Hematopoietic multipotent progenitor cell treated with erythropoietin and hydrocortisone succinate and interleukin-3 and kit ligand, for 17 days (in vitro differentiated cells): Measurements from ENCODE around the gene ZDHHC11B.

Experiments
- DNase-seq: peaks from one replicate; pipeline ENCODE4 v3.0.0-alpha.2; 2015; ENCODE audit warnings: low spot score

The ZDHHC11B gene

DNA sequence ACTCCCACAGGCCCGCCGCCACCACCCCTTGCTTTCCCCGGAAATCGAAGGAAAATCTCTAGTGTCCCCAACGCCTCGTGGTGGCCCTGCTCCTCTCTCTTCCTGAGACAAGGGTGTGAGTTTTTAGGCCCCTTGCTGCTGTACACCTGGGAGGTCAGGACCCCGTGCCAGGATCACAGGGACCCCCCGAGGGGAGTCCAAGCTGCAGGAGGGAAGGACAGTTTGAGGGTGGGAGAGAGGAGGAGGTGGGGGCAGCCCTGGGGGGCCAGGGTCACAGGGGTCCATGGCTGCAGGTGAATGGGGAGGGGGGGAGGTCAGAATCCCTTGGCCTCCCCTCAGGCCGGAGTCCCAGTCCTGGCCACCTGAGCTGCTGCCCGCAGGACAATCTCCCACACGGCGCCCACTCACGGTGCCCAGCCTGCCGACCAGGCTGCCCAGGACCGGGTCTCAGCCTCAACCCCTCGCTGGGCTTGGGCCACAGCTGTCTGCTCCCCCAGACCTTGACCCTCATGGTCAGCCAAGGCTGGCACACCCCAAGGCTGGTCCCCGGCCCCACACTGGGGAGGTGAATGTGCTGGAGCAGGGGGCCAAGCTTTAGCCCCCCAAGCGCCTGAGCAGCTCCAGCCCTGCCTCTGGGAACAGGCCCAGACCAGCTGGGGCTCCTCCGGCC, 111.2 kb downstream of the ZDHHC11B start:
- DNase-seq = no peak

DNA sequence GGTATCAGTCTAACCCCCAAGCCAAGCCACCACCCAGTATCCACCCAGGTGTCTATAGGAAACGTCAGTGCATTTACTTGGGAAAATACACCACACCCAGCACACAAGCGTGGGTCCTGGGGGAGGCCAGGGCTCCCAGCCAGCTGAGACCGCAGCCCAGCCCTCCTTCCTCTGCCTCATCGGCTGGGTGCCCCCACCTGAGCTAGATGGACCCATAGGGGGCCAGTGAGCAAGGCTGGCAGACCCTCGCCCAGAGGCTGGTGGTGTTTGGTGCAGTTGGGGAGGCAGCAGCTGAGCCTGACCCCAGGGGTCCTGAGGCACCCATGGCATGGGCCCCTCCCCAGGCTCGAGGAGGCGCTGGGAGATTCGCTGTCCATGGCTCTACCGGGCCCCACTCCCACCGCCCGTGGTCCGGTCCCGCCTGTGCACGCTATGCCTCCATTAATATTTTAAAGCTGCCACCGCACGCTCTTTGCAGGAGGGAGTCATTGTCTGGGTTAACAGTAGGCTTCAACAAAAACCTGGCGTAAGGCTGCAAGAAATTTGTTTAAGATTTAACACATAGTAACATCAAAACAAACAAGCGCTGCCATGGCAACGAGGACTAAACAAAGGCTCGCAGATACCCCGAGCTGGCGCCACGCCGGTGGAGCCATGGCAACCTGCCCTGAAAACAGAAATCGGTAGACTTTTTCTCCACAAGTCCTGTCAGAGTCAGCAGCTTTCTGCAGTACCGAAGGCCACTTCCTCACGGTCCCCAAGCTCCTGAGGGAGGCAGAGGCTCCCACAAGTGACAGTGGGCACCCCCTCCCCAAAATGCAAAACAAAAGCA, 112.0 kb downstream of the ZDHHC11B start:
- DNase-seq = no peak

GRCh38 chr5:671459-672328, 112.8 kb downstream of the ZDHHC11B start:
- DNase-seq = no peak

GRCh38 chr5:670396-671270, 113.9 kb downstream of the ZDHHC11B start:
- DNase-seq = no peak

DNA sequence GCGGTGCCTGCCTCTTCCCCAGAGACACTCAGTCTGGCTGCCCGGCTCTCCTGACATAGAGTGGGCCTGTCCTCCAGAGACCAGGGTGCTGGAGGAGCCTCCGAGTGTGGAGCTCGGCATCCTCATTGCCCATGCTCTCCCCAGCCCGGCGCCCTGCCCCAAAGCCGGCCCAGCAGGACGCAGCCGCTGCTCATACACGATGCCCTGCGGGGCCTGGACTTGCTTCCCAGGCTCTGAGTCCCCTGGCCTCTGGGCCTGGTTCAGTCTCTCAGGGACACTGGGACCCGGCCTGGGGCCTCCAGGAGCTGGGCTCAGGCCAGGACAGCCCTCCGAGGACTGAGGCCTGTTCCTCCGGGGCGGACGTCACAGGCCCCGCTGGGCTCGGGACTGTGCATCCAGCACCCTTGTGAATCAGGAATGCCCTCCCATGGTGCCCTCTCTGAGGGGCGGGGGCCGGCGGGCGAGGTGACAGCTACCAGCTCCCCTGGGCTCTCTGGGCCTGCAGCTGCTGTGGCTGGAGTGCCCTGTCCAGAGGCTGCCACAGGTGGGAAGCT, 114.6 kb downstream of the ZDHHC11B start:
- no peak for DNase-seq

DNA sequence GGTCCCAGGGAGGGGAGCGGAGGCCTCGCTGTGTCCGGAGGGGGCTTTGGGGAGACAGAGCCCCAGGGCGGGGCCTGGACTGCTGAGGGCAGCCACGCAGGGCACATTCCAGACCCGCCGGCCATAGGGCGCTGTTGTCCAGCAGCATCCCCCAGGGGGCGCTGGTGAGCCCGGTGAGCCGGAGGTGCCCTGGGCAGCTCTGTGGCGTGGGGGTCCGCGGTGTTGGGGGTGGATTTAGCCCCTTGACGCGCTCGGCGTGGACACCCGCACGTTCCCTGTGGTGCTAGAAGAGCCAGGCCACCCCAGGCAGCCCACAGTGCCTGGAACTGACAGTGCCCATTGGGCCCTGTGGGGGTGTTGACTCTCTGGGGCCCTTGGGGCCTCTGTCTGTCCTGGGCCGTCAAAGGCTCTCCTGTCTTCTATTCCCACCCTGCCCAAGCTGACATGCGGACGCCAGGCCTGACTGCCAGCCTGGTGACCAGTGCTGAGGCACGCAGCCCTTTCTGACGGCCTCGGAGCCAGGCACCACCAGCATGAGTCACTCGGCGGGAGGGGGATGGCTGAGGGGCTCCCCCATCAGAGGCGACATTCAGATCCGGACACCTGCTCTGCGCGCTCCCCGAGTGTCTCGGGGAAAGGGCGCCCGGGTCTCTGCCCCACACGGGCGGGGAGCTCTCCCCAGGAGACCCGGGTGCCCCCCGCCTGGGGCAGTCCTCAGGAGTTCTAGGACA, 115.3 kb downstream of the ZDHHC11B start:
- peak; percentile 13 for DNase-seq

DNA sequence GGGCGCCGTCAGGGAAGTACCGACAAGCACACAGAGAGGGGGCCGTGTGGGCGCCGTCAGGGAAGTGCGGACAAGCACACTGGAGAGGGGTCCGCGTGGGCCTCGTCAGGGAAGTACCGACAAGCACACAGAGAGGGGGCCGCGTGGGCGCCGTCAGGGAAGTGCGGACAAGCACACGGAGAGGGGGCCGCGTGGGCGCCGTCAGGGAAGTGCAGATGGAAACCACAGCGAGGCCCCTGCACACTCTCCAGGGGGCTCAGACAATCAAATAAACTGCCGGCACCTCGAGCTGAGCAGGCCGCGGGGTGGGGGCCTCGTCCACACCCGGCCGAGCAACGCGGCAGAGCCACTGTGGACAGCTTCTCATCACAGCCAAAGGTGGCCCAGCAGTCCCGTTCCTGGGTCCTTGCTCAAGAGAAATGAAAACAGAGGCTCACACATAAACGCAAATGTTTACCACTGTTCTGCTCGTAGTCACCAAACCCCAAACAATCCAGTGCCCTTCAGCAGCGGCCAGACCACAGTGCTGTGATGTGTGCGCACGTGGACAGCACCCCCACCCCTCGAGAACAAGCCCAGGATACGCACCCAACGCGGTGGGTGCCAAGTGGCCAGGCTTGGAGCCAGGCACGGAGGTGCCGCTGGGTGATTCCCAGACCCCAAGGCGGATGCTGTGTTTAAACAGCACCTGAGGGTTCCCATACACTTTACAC, 116.1 kb downstream of the ZDHHC11B start:
- DNase-seq = no peak

DNA sequence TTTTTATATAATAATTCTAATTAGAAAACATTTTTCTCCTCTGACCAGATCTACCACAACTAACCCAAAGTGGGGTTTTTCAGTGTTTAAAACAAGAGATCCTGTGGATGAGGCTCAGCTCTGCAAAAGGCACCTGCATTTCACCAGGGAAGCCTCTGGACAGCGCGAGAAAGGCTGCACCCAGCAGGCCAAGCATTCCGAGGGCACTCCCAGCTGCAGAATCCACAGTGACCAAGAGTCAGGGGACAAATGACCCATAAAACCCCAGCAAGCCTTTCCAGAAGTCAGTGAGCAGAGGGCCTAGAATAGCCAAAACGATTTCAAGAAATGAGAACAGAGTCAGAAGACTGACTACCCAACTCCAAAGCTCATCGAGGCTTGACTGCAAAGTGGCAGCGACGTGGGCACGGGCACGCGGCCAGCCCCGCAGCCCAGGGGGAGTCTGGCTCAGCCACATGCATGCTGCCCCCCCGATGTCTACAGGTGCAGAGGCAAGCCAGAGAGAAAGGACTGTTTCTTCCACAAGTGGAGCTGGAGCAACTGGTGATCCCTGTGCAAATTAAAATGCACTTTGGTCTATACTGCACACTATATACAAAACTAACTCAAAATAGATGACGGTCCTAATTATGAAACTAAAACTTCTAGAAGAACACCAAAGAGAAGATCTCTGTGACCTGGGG, 117.6 kb downstream of the ZDHHC11B start:
- DNase-seq = no peak

DNA sequence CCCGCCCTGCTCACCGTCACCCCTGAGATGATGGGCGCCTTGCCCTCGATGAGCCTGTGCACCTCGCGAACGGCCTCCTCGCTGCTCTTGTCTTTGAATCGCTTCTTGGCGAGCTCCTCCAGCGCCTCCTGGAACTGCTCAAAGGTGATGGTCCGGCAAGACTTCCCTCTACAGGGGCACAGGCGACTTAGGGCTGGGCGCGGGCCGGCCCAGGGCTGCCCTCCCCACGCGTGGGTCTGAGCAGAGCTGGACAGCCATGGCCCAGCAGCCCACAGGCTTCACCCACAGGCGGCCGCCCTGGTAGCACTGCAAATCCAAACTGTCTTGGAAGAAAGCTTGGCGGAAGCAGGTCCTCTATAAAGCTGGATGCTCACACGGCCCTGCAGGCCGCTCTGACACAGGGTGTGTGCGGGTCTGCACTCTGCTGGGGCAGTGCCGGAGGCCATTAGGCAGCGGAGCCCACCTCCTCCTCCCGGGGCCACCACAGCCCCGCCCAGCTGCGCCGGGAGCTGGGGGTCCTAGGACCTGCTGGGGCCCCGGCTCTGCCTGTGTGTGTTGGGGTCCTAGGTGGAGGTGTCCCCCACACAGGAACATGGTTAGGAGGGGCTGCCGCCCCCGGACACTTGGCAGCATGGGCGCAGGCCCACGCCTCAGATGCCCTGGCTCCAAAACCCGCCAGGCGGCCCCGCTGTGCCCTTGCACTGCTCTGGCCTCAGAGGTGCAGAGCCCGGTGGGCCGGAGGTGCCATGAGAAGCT, 118.4 kb downstream of the ZDHHC11B start:
- no peak for DNase-seq

DNA sequence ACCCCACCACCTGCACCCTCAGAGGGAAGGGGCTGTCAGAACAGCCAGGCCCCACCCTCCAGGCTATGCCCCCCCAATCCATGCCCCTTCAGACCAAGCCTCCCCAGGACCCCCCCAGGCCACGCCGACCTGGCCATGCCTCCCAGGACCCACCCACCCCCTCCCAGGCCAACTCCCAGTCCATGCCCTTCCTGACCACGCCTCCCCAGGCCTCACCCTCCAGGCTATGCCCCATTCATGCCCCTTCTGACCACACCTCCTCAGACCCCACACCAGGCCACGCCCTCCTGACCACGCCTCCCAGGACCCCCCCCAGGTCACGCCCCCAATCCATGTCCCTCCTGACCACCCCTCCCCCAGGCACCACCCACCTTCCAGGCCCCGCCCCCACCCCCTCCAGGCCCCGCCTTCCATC, 119.0 kb downstream of the ZDHHC11B start:
- DNase-seq = no peak

- no peak for DNase-seq
Observed at GRCh38 chr5:664994-665360, 119.6 kb downstream of the ZDHHC11B start.

- no peak for DNase-seq
Observed at GRCh38 chr5:664343-664993, 120.1 kb downstream of the ZDHHC11B start.

- DNase-seq = no peak
Observed at GRCh38 chr5:663436-664342, 120.8 kb downstream of the ZDHHC11B start.

DNA sequence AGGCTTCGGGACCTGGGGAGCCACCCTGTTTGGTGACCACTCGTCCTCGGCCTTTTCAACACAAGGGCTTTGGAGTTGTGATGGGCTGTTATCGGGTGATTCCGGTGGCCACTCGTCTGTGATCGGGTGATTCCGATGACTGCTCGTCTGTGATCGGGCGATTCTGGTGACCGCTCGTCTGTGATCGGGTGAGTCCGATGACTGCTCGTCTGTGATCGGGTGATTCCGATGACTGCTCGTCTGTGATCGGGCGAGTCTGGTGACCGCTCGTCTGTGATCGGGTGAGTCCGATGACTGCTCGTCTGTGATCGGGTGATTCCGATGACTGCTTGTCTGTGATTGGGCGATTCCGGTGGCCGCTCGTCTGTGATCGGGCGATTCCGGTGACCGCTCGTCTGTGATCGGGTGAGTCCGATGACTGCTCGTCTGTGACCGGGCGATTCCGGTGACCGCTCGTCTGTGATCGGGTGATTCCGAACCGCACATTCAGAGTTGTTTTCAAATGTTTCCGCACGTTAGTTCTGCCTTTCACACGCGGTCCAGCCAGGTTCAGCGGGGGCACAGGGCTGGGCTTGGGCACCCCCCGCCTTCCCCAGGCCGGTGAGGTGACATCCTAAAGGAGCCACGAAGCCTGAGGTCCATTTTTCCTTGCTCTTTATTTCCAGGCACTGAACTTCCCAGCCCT, 121.6 kb downstream of the ZDHHC11B start:
- DNase-seq = no peak

DNA sequence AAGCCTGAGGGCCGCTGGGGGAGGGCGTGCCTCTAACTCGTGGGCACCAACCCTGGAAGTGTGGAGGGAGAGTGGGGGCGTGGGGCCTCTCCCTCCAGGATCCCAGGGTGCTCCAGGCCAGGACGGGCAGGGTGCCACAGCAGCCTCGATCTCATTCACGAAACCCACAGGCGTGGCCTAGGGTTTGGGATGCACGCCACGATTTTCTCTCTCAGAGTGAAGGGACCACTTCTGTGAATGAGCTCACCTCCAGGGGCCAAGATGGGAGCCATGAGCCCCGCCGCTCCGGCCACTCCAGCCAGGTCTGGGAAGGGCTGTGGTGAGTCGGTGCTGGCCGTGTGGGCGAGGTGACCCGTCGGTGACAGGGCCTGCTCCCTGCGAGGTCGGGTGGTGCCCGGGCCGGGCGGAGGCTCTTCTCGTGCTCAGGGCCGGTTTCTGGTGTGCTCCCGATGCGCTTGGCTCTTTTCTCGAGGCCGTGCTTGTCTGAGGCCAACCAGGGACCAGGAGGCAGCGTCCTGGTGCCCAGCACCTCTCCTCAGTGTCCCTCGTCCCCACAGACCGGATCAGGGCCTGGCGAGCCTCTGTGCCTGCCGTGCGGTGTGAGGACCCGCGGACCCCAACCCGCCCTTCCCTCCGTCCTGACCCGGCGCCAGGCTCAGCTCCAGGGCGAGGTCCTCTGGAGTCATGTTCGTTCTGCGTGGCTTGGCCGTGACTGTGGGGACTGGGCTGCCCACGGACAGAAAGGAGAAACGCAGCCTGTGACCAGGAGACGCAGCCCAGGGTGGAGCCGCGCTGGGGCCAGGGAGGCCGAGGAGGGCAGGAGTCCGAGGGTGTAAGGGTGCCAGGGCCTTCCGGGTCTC, 122.4 kb downstream of the ZDHHC11B start:
- no peak for DNase-seq
